ENCODE data around the gene C2orf68. TPM values are rescaled to one million over a fixed set of nuclear protein-coding genes. Genes with fewer than 3 reads are reported as not detected.

Gene C2orf68
- total and polyA plus RNA-seq, 2 of the 13 experiments (the other 11 are each of a cell fraction or from before 2014, with no cell fraction given): 47.1 to 77.4 TPM

DNA sequence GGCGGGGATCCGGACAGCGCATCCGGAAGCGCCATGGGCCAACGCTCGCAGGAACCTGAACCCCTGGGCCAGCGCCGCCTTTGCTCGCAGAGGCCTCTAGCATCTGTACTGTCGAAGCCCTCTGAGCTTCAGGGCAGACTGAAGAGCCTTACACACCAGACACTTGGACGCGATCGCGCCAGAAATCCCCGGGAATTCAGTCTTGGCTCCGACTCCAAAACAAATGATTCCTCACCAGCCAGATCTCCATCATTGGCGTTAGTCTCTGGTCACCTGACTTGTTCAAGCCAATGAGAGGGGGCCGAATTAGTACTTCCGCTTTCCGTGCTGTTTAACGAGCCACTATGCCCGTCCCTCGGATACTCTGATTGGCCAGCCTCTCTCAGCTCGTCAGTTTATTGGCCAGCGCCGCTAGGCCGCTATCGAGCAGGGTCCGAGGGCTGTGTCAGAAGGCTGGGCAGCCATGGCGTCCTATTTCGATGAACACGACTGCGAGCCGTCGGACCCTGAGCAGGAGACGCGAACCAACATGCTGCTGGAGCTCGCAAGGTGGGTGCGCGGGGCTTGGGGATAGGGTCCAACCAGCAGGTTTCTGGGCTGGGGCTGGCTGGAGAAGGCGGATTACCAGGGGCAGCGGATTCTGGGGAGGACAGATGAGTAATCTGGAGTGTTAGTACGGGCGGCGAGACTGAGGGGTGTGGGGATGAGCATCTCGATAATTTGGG, 16.4 kb downstream of the C2orf68 start, which contains the start of gene RNF181 (continued):
- TF ChIP-seq, protein P1, sequence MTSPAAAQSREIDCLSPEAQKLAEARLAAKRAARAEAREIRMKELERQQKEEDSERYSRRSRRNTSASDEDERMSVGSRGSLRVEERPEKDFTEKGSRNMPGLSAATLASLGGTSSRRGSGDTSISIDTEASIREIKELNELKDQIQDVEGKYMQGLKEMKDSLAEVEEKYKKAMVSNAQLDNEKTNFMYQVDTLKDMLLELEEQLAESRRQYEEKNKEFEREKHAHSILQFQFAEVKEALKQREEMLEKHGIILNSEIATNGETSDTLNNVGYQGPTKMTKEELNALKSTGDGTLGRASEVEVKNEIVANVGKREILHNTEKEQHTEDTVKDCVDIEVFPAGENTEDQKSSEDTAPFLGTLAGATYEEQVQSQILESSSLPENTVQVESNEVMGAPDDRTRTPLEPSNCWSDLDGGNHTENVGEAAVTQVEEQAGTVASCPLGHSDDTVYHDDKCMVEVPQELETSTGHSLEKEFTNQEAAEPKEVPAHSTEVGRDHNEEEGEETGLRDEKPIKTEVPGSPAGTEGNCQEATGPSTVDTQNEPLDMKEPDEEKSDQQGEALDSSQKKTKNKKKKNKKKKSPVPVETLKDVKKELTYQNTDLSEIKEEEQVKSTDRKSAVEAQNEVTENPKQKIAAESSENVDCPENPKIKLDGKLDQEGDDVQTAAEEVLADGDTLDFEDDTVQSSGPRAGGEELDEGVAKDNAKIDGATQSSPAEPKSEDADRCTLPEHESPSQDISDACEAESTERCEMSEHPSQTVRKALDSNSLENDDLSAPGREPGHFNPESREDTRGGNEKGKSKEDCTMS (CRISPR knock-in tag; conservative IDR thresholded peaks at IDR 0.05): no peak
- TF ChIP-seq, protein P2, sequence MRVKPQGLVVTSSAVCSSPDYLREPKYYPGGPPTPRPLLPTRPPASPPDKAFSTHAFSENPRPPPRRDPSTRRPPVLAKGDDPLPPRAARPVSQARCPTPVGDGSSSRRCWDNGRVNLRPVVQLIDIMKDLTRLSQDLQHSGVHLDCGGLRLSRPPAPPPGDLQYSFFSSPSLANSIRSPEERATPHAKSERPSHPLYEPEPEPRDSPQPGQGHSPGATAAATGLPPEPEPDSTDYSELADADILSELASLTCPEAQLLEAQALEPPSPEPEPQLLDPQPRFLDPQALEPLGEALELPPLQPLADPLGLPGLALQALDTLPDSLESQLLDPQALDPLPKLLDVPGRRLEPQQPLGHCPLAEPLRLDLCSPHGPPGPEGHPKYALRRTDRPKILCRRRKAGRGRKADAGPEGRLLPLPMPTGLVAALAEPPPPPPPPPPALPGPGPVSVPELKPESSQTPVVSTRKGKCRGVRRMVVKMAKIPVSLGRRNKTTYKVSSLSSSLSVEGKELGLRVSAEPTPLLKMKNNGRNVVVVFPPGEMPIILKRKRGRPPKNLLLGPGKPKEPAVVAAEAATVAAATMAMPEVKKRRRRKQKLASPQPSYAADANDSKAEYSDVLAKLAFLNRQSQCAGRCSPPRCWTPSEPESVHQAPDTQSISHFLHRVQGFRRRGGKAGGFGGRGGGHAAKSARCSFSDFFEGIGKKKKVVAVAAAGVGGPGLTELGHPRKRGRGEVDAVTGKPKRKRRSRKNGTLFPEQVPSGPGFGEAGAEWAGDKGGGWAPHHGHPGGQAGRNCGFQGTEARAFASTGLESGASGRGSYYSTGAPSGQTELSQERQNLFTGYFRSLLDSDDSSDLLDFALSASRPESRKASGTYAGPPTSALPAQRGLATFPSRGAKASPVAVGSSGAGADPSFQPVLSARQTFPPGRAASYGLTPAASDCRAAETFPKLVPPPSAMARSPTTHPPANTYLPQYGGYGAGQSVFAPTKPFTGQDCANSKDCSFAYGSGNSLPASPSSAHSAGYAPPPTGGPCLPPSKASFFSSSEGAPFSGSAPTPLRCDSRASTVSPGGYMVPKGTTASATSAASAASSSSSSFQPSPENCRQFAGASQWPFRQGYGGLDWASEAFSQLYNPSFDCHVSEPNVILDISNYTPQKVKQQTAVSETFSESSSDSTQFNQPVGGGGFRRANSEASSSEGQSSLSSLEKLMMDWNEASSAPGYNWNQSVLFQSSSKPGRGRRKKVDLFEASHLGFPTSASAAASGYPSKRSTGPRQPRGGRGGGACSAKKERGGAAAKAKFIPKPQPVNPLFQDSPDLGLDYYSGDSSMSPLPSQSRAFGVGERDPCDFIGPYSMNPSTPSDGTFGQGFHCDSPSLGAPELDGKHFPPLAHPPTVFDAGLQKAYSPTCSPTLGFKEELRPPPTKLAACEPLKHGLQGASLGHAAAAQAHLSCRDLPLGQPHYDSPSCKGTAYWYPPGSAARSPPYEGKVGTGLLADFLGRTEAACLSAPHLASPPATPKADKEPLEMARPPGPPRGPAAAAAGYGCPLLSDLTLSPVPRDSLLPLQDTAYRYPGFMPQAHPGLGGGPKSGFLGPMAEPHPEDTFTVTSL (CRISPR knock-in tag; IDR thresholded peaks at IDR 0.05; ENCODE audit: borderline replicate concordance): peak; percentile 62; the same call in 1 of the 2 replicates
- TF ChIP-seq, protein P3, sequence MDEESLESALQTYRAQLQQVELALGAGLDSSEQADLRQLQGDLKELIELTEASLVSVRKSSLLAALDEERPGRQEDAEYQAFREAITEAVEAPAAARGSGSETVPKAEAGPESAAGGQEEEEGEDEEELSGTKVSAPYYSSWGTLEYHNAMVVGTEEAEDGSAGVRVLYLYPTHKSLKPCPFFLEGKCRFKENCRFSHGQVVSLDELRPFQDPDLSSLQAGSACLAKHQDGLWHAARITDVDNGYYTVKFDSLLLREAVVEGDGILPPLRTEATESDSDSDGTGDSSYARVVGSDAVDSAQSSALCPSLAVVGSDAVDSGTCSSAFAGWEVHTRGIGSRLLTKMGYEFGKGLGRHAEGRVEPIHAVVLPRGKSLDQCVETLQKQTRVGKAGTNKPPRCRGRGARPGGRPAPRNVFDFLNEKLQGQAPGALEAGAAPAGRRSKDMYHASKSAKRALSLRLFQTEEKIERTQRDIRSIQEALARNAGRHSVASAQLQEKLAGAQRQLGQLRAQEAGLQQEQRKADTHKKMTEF (CRISPR knock-in tag; IDR thresholded peaks at IDR 0.05): peak; percentile 52
- TF ChIP-seq KDM6A (CRISPR knock-in tag; IDR thresholded peaks at IDR 0.05; ENCODE audit: low read depth): no peak
- TF ChIP-seq EEA1 (CRISPR knock-in tag; IDR thresholded peaks at IDR 0.05; ENCODE audit: borderline replicate concordance): no peak
- TF ChIP-seq ZNF383 (CRISPR knock-in tag; IDR thresholded peaks at IDR 0.05; ENCODE audit: borderline replicate concordance): no peak
- TF ChIP-seq PHF21A (CRISPR knock-in tag; IDR thresholded peaks at IDR 0.05): peak; percentile 93; the same call in 1 of the 2 replicates
- TF ChIP-seq, protein P4, sequence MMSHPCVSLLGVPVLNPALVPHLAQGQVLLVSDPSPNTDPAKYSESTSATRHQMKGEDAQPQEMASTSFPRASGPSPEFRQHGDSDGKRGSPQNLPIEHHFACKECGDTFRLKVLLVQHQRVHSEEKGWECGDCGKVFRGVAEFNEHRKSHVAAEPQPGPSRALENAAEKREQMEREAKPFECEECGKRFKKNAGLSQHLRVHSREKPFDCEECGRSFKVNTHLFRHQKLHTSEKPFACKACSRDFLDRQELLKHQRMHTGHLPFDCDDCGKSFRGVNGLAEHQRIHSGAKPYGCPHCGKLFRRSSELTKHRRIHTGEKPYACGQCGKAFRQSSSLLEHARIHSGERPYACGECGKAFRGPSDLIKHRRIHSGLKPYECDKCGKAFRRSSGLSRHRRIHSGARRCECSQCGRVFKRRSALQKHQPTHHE (CRISPR knock-in tag; IDR thresholded peaks at IDR 0.05; ENCODE audit: borderline replicate concordance): peak; percentile 66; the same call in 1 of the 2 replicates
- TF ChIP-seq, protein P5, sequence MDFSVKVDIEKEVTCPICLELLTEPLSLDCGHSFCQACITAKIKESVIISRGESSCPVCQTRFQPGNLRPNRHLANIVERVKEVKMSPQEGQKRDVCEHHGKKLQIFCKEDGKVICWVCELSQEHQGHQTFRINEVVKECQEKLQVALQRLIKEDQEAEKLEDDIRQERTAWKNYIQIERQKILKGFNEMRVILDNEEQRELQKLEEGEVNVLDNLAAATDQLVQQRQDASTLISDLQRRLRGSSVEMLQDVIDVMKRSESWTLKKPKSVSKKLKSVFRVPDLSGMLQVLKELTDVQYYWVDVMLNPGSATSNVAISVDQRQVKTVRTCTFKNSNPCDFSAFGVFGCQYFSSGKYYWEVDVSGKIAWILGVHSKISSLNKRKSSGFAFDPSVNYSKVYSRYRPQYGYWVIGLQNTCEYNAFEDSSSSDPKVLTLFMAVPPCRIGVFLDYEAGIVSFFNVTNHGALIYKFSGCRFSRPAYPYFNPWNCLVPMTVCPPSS (IDR thresholded peaks at IDR 0.05): no peak
- no peak for TF ChIP-seq ZNF713 (CRISPR knock-in tag; IDR thresholded peaks at IDR 0.05)
- TF ChIP-seq ETV5 (CRISPR knock-in tag; IDR thresholded peaks at IDR 0.05; ENCODE audit: borderline replicate concordance): peak; percentile 64; the same call in 1 of the 2 replicates
- TF ChIP-seq, protein P6, sequence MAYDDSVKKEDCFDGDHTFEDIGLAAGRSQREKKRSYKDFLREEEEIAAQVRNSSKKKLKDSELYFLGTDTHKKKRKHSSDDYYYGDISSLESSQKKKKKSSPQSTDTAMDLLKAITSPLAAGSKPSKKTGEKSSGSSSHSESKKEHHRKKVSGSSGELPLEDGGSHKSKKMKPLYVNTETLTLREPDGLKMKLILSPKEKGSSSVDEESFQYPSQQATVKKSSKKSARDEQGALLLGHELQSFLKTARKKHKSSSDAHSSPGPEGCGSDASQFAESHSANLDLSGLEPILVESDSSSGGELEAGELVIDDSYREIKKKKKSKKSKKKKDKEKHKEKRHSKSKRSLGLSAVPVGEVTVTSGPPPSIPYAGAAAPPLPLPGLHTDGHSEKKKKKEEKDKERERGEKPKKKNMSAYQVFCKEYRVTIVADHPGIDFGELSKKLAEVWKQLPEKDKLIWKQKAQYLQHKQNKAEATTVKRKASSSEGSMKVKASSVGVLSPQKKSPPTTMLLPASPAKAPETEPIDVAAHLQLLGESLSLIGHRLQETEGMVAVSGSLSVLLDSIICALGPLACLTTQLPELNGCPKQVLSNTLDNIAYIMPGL (CRISPR knock-in tag; IDR thresholded peaks at IDR 0.05; ENCODE audit: borderline replicate concordance in 1 of 2, low read depth in 1 of 2): peak in 1 of 2 experiments; percentile 61; a peak in 2 of 4 replicates
- TF ChIP-seq ZNF484 (CRISPR knock-in tag; IDR thresholded peaks at IDR 0.05; ENCODE audit: borderline replicate concordance, low read depth): no peak
